T-helper 22 cell (primary cell): Measurements from ENCODE around the gene ZNF135.
A peak's percentile ranks its signal among the peaks of the same experiment; 100 is the strongest.

Experiments
- DNase-seq: peaks from one replicate; pipeline ENCODE4 v3.0.0-alpha.2; 2020; ENCODE audit warnings: low read depth

The ZNF135 gene

GRCh38 chr19:58093071-58093470 lies 34.0 kb downstream of the ZNF135 start:
- no peak for DNase-seq

- DNase-seq, result no peak
Measured at GRCh38 chr19:58095328-58095727, 36.2 kb downstream of the ZNF135 start.

- no peak for DNase-seq
Measured at GRCh38 chr19:58096884-58097283, 37.8 kb downstream of the ZNF135 start.

GRCh38 chr19:58097349-58097748 lies 38.3 kb downstream of the ZNF135 start:
- DNase-seq, result no peak

GRCh38 chr19:58097781-58098681 lies 38.9 kb downstream of the ZNF135 start, which contains the start of gene ZSCAN18:
Gene ZSCAN18, minus strand, starts transcription at chr19:58098231. Its CDS starts 7,964 bp downstream, at chr19:58090267.
- DNase-seq, result peak; percentile 92

- no peak for DNase-seq
Measured at GRCh38 chr19:58098682-58098998, 39.6 kb downstream of the ZNF135 start.

- no peak for DNase-seq
Measured at GRCh38 chr19:58107778-58108545, 48.9 kb downstream of the ZNF135 start.

GRCh38 chr19:58108546-58108817 lies 49.4 kb downstream of the ZNF135 start:
- no peak for DNase-seq

GRCh38 chr19:58117841-58118575 lies 58.9 kb downstream of the ZNF135 start:
- no peak for DNase-seq

- DNase-seq, result no peak
Measured at GRCh38 chr19:58118979-58119733, 60.1 kb downstream of the ZNF135 start.
